CD4-positive, alpha-beta T cell treated with Interleukin-4 for 4 hours (primary cell): ENCODE data around the gene SSC5D.

ENCODE experiments used
- DNase-seq: peaks from one replicate; pipeline ENCODE4 v3.0.0-alpha.2; 2020

The SSC5D gene

DNA sequence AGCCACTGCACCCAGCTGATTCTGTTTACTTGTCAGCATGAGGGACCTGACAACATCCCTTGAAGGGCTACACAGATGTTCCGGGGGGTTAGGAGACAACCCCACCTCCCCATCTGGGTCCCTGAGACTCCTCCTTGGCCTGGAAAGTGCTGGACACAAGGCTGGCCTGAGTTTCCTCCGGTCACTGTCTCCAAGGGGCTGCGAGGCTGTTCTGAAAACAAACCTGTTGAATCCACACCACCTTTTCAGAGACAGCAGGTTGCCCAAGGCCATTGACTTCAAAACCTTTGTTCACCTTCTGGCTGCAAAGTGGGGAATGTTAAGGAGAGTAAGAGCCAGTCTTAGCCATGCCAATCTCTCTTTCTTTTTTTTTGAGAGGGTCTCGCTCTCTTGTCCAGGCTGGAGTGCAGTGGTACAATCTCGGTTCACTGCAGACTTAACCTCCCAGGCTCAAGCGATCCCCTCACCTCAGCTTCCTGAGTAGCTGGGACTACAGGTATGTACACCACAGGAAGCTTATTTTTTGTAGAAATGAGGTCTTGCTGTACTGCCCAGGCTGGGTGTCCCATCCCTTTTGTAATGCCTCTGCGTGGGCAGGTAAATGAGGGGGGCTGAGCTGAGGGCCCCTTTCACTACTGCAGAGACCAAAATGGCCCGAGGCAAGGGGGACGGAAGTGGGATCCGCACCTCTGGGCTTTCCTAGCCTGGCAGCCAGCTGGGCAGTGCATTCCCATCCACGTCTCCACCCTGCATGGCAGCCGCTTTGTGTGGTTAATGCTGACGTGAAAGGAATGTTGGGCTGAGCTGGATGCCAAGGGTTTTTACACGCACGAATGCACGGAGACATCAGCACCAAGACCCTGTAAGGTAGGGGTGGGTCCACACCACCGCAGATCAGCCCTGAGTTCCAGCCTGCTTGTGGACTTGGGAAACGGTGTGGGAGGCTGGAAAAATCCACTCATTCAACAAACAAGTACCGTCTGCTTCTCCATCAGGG lies 13.7 kb upstream of the SSC5D start:
- DNase-seq: no peak

DNA sequence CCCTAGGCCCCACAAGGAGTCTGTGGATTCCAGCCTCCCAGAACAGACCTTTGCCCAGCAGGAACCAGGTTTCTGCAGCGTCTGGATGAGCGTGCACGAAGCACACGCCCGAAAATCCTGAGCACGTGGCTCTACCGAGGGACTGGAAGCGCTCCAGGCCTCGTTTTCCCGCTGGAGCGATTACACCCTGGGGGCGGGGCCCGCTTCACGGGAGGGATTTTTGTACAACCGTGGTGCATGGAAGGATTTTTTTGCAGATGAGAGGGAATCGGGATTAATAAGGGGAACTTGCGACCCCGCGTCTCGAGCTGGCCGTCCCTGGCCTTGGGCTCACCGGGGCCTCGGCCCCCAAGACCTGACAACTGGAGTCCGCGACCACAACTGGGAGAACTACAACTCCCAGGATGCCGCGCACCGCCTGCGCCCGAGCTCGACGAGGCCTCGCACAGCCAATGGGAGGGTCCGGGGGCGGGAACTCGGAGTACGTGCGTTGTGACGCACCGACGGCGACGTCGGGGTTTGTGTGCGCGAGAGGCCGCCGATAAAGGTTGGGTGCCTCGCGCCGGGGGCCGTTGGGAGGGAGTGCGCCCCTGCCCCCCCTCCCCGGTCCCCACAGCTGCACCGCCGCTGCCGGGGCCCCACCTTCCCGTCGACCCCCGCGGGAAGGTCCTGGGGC lies 12.0 kb upstream of the SSC5D start, which contains the start of gene ZNF628:
ZNF628 (plus strand) TSS at position 518 of the 676 bp plus-strand sequence. CDS start 3,294 bp downstream, outside the sequence.
- DNase-seq: peak; percentile 98

DNA sequence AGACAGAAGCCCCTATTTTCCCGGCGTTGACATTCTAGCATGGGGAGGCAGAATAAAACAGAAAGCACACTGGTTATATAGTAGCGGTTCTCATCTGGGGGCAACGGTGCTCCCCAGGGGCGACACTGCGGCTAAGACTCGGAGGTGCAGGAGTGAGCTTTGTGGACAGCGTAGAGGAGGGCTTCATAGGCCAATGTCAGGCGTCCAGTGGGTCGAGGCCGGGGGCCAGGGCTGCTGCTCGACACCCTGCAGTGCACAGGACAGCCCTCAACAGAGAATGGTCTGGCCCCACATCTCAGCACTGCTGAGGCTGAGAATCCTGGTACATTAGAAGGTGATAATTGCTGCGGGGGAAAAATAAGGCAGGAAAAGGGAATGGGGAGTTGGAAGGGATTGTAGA lies 10.3 kb upstream of the SSC5D start:
- no peak for DNase-seq

DNA sequence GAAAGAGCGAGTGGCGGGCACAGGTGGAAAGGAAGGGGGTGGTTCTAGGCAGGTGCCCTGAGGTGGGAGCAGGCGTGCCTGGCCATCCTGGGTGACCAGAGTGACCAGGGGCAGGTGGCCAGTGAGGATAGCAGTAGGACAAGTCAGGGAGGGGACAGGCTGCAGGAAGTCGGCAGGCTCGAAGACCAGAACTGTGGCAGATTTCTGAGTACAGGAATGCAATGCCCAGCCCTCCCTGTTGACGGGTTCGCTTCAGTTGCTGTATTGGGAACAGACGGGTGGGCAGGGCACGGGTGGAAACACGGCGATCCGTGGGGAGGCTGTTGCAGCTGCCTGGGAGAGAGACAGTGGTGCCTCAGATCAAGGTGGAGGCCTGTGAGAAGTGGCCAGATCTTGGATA lies 9.9 kb upstream of the SSC5D start:
- no peak for DNase-seq

DNA sequence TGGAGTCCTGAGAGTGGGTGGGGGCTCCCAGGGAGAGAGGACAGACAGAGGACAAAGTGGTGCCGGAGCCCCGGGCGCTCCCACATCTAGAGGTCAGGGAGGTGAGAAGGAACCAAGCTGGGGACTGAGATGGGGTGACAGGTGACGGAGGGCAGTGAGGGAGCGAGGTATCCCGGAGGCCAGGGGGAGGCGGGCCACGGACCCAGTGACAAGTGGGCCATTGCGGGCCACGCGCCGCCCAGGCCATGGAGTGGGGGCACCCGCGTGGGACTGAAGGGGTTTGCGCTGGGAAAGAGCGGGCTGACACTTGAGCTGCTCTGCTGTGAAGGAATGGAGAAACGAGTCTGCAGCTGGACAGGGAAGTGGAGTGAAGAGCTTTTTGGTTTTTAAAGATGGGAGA lies 9.2 kb upstream of the SSC5D start:
- DNase-seq: no peak

DNA sequence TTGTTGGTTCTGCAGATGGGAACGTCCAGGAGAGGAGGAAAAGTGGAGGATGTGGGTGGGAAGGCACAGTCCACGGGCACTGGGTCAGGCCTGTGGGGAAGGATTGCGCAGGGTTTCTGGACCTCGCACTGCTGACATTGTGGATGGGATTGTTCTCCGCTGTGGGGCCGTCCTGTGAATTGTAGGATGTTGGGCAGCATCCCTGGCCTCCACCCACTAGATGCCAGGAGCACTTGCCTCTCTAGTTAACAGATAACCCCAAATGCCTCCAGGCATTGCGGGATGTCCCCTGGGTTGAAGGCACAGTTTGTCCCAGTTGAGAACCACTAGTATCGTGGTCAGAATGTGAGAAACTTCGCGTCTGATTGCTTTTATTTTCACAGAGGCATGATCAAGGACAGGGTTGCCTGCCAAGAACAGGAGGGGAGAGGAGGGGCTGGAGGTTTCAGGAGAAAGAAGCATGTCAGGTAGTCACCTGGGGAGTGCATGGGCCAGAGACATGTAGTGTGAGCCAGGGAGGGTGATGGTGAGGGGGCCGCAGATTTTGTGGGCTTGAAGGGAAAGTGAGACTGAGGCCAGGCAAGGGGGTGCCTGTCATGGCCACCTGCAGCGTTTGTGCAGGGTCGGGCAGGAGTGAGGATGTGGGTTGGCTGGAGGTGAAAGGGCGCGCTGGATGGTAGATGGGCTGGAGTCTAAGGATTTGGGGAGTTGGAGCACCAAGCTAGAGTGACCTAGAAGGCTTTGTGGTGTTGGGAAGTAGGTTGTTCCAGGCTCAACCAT lies 8.6 kb upstream of the SSC5D start:
- DNase-seq: no peak

DNA sequence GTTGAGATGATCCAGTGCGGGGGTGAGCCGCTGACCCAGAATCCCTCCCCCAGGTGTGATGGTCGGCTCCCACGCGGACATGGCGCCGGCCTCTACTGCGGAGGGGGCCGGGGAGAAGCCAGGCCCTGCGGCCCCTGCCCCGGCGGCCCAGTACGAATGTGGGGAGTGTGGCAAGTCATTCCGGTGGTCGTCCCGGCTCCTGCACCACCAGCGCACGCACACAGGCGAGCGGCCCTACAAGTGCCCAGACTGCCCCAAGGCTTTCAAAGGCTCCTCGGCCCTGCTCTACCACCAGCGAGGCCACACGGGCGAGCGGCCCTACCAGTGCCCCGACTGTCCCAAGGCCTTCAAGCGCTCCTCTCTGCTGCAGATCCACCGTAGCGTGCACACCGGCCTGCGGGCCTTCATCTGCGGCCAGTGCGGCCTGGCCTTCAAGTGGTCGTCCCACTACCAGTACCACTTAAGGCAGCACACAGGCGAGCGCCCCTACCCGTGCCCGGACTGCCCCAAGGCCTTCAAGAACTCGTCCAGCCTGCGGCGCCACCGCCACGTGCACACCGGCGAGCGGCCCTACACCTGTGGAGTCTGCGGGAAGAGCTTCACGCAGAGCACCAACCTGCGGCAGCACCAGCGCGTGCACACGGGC lies 7.0 kb upstream of the SSC5D start:
- no peak for DNase-seq

DNA sequence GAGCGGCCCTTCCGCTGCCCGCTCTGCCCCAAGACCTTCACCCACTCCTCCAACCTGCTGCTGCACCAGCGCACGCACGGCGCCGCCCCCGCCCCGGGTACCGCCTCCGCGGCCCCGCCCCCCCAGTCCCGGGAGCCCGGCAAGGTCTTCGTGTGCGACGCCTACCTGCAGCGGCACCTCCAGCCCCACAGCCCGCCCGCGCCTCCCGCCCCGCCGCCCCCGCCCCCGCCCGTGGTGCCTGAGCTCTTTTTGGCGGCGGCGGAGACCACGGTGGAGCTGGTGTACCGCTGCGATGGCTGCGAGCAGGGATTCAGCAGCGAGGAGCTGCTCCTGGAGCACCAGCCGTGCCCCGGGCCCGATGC lies 6.5 kb upstream of the SSC5D start:
- DNase-seq: no peak

DNA sequence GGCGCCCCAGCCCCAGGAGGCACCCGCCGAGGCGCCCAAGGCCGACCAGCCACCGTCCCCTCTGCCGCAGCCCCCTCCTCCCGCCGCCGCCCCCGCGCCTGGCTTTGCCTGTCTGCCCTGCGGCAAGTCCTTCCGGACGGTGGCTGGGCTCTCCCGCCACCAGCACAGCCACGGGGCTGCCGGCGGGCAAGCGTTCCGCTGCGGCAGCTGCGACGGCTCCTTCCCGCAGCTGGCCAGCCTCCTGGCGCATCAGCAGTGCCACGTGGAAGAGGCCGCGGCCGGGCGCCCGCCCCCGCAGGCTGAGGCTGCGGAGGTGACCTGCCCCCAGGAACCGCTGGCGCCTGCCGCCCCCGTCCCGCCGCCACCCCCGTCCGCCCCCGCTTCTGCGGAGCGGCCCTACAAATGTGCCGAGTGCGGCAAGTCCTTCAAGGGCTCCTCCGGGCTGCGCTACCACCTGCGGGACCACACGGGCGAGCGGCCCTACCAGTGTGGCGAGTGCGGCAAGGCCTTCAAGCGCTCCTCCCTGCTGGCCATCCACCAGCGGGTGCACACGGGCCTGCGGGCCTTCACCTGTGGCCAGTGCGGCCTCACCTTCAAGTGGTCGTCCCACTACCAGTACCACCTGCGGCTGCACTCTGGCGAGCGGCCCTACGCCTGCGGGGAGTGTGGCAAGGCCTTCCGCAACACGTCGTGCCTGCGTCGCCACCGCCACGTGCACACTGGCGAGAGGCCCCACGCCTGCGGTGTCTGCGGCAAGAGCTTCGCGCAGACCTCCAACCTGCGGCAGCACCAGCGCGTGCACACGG lies 5.9 kb upstream of the SSC5D start:
- no peak for DNase-seq

DNA sequence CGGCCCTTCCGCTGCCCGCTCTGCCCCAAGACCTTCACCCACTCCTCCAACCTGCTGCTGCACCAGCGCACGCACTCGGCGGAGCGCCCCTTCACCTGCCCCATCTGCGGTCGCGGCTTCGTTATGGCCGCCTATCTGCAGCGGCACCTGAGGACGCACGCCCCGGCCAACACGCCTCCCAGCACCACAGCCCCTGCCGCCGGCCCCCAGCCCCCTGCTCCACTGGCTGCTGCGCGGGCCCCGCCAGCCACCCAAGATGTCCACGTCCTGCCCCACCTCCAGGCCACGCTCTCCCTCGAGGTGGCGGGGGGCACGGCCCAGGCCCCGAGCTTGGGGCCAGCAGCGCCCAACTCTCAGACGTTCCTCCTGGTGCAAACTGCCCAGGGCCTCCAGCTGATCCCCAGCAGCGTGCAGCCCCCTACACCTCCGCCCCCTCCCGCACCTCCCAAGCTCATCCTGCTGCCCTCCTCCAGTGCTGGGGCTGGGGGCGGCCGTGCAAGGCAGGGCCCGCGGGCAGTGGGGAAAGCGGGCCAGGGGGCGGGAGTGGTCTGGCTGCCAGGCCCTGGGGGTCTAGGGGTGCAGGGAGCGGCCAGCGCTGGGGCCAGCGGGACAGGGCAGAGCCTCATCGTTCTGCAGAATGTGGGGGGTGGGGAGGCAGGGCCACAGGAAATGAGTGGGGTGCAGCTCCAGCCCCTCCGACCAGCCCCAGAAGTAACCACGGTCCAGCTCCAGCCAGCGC lies 5.1 kb upstream of the SSC5D start:
- no peak for DNase-seq

DNA sequence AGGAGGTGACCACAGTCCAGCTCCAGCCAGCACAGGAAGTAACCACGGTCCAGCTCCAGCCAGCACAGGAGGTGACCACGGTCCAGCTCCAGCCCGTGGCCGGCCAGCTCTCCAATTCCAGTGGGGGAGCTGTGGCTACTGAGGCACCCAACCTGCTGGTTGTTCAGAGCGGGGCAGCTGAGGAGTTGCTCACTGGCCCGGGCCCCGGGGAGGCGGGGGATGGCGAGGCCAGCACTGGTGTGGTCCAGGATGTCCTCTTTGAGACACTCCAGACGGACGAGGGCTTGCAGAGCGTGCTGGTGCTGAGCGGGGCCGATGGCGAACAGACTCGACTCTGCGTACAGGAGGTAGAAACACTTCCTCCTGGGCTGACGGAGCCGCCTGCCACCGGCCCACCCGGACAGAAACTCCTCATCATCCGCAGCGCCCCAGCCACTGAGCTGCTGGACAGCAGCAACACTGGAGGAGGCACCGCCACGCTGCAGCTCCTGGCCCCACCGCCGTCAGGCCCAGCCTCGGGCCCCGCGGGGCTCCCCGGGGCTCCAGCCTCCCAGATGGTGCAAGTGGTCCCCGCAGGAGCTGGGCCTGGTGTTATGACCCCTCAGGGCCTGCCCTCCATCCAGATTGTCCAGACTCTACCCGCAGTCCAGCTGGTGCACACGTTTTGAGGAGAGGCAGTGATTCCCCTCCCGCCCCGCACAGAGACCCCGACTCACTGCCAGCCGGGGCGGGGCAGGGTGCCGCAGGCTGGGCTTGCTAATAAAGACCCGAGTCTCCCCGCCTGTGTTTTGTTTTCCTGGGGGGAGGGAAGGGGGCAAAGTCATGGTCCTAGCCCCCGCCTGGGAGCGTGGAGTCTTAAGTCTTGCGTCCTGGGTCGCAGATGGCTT lies 4.3 kb upstream of the SSC5D start:
- no peak for DNase-seq

DNA sequence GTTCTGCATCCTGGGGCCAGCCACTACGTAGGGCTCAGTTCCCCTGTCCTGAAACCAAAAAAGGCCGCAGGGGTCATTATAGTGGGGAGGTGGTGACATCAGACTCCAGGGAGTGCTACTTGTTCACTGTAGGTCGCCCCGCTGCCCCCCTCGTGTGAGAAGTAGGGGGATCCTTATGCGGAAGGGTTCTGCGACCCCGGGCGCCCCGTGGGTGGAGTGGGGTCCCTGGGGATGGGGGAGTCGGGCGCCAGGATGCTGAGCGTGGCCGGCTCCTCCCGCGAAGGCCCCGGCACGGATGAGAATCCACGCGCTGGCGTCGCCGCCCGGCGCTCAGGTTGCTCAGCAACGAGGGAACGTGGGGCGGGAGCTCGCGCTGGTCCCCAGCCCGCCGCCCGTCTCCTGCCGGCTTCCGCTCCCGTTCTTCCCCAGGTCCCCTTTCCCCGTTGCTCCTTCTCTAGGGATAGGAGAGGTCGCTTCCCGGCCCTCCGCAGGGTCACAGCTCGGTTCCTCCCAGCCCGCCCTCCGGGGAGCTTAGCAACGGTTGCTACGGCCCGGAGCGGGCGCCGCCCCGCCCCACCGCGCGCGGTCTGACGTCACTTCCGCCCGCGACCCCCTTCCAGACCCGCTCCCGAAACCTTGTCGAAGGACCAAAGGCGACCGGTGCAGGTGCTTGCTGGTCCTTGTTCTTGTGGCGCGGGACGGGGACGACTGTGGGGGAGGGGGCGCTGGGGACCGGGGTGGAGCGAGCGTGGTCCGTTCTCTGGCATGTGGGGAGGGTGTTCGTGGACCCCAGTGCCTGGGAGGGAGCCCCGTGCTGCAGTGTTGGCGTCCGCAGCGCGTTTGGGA lies 3.4 kb upstream of the SSC5D start, which contains the start of gene NAT14:
NAT14 (plus strand) TSS at position 596 of the 846 bp plus-strand sequence. CDS start 521 bp downstream, outside the sequence.
- DNase-seq: peak; percentile 37

DNA sequence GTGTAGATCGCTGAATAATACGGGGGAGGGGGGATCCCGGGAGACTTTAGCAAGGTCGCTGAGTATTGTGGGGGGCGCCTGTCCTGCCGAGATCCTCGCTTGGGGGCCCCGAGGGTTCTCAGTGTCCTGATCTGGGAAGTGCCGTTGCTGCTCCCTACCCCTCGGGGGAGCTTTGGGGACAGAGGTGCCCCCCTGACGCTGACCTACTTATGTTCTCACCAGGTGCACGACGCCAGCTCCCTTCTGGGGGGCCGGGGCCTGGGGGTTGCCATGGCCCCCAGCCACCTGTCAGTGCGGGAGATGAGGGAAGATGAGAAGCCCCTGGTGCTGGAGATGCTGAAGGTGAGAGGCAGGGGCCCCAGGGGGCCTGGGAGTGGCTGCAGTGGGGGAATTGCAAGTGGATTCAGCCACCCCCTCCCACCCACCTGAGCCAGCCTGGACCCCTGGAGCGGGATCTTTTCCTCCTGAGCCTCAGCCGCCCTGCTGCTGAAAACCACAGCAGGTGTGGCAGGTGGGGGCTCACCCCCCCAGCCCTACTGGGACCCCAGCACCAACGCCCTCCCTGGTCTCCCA lies 2.7 kb upstream of the SSC5D start:
- DNase-seq: no peak

DNA sequence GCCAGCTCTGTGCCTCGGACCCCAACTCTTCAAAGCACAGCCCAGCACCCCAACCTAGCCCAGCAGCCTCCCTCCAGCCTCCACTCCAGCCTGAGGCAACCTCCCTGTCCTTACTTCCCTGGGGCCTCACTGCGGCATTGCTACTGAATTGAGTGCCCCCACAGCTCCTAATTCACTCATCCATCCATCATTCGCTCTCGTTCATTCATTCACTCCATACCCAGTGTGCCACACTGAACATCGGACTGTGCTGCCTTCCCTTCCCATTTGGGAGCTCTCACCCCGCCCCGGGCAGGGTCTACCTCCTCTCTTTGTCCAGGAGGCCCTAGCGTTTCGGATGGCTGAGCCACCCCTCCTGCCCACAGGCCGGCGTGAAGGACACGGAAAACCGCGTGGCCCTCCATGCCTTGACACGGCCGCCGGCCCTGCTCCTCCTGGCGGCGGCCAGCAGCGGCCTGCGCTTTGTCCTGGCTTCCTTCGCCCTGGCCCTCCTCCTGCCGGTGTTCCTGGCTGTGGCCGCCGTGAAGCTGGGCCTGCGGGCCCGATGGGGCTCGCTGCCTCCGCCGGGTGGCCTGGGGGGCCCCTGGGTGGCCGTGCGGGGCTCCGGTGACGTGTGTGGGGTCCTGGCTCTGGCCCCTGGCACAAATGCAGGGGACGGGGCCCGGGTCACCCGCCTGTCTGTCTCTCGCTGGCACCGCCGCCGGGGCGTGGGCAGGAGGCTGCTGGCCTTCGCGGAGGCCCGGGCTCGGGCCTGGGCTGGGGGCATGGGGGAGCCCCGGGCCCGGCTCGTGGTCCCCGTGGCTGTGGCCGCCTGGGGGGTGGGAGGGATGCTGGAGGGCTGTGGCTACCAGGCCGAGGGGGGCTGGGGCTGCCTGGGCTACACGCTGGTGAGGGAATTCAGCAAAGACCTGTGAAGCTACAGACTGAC lies 1.9 kb upstream of the SSC5D start:
- DNase-seq: no peak

DNA sequence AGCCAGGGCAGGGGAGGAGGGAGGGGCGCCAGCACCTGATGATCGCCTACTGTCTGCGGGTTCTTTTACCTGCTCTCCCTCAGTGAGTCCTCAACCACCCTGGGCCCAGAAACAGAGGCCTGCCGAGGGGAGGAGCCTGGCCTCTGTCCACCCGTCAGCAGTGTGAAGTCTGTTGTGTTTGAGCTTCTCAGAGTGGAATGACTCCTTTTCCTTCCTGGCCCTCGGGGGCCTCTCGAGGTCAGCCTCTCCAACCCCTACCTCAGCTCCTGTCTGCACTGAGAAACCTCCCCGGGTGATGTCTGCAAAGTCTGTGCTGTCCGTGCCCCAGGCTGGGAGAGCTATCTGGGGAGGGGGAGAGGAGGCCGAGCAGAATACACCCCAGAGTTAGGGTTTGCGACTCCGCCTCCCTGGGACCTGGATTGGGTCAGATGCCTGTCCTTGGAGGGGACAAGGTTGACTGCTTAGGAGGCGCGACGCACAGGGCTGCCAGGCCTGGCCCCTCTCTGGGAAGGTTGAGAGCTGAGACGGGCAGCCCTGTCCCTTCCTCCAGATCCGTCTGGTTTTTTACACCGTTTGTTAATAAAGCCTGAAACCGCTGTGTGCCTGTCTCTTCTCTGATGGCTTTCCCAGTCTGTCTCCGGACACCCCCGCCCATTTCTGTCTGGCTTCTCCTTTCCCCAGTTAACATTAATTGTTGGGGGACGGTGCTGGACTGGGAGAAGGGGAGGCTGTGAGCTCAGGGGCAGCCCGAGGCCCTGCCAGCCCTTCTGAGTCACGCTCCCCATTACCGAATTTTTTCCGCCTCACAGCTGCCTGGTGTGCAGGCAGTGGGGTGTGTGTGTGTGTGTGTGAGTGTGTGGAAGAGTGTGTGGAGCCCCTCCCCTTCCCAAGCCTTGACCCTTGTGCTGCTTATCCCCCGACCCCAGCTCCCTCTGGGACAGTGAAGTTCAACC lies 989 bp upstream of the SSC5D start:
- DNase-seq: no peak
